HG03045 (cell line): ENCODE results near the gene RNF113A.
A peak's percentile ranks its signal among the peaks of the same experiment; 100 is the strongest.
"Not testable (repeated sequence)": the region's sequence is repeated elsewhere in the genome, so short reads cannot be mapped to it uniquely, and the experiment has no call there.

Experiments
- ATAC-seq: cut with Tn5 transposase; IDR thresholded peaks from one replicate; pipeline ENCODE4 v1.9.1; 2021; ENCODE audit warnings: mild to moderate bottlenecking, moderate library complexity; ENCODE audit not compliant: unreplicated experiment

Gene RNF113A

GRCh38 chrX:119871599-119872395, at the start of gene RNF113A, which contains the start of gene NDUFA1:
TSS of gene RNF113A (minus strand) at chrX:119871733. CDS start at chrX:119871613, 120 bp downstream.
TSS of gene NDUFA1 (plus strand) at chrX:119871832. CDS start at chrX:119871912, 80 bp downstream.
- ATAC-seq, result peak; percentile 94

GRCh38 chrX:119919835-119920585, 48.5 kb upstream of the RNF113A start:
- no peak for ATAC-seq

- no peak for ATAC-seq
Measured at GRCh38 chrX:119917877-119918276, 46.3 kb upstream of the RNF113A start.

DNA sequence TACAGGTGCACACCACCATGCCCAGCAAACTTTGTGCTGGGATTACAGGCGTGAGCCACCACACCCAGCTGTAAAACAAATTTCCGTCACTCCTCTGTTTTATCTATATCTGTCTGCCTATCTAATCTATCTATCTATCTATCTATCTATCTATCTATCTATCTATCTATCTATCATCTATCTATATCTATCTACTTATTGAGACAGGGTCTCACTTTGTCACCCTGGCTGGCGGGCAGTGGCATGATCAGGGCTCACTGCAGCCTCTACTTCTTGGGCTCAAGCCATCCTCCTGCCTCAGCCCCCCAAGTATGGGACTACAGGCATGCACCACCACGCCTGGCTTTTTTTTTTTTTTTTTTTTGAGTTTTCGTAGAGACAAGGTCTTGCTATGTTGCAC, 44.8 kb upstream of the RNF113A start:
- ATAC-seq, result no peak

- ATAC-seq, result no peak
Measured at GRCh38 chrX:119900976-119901375, 29.4 kb upstream of the RNF113A start.

GRCh38 chrX:119899125-119899524, 27.6 kb upstream of the RNF113A start:
- ATAC-seq, result no peak

- no peak for ATAC-seq
Measured at GRCh38 chrX:119895843-119896326, 24.4 kb upstream of the RNF113A start, which contains the start of gene AKAP14. TSS of gene AKAP14 (plus strand) at chrX:119895893. CDS start at chrX:119903224, 7,331 bp downstream.

DNA sequence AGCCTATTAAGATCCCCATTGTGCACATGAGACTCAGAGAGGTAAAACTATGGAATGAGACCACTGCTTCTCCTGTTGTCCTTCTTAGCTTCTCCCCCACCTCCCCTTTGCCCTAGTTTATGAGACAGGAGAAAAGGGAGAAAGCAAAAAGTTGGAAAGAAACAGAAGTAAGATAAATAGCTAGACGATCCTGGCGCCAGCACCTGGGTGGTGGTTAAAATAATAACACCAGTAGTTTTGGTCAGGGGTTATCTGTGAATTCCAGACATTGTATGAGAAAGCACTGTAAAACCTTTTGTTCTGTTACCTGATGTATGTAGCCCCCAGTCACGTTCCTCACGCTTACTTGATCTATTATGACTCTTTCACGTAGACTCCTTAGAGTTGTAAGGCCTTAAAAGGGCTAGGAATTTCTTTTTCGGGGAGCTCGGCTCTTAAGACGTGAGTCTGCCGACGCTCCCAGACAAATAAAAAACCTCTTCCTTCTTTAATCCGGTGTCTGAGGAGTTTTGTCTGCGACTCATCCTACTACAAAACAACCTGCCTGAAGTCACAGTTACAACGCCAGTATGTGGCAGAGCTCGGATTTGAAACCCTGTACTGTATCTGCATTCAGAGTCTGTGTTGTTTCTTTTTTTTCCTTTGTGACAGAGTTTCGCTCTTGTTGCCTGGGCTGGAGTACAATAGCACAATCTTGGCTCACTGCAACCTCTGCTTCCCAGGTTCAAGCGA, 20.6 kb upstream of the RNF113A start:
- ATAC-seq, result not testable (repeated sequence)

DNA sequence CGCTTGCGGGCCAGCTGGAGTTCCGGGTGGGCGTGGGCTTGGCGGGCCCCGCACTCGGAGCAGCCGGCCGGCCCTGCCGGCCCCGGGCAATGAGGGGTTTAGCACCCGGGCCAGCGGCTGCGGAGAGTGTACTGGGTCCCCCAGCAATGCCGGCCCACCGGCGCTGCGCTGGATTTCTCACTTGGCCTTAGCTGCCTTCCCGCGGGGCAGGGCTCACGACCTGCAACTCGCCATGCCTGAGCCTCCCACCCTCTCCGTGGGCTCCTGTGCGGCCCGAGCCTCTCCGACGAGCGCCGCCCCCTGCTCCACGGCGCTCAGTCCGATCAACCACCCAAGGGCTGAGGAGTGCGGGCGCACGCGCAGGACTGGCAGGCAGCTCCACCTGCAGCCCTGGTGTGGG, 19.1 kb upstream of the RNF113A start:
- not testable (repeated sequence) for ATAC-seq

DNA sequence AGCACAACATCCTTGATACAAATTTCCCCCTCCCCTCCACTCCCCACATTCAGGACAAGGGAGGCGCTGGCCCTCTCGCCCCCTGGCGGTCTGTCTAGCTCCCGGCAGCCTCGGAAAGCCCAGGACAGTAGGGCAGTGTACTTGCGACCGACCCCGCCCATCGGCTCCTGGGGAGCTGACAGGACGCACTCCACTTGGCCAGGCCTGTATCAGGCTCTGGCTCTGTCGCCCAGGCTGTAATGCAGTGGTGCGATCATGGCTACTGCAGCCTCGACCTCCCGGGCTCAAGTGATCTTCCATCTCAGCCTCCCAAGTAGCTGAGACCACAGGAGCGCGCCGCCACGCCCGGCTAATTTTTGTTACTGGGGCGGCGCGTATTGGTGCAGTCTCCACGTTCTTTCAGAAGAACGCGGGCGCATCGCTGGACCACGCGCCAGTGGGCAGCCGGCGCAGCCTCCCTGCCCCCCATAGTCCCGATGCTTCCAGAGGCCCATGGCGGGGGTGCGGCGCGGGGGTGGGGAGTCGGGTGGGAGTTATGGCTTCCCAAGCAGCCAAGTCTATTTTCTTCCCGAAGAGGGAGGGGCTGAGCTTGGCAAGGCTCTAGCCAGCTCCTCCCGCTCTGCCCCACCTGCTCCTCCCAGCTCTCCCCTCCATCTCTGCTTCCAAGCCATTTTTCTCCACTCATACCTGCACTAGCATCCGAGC, 16.3 kb upstream of the RNF113A start:
- no peak for ATAC-seq

DNA sequence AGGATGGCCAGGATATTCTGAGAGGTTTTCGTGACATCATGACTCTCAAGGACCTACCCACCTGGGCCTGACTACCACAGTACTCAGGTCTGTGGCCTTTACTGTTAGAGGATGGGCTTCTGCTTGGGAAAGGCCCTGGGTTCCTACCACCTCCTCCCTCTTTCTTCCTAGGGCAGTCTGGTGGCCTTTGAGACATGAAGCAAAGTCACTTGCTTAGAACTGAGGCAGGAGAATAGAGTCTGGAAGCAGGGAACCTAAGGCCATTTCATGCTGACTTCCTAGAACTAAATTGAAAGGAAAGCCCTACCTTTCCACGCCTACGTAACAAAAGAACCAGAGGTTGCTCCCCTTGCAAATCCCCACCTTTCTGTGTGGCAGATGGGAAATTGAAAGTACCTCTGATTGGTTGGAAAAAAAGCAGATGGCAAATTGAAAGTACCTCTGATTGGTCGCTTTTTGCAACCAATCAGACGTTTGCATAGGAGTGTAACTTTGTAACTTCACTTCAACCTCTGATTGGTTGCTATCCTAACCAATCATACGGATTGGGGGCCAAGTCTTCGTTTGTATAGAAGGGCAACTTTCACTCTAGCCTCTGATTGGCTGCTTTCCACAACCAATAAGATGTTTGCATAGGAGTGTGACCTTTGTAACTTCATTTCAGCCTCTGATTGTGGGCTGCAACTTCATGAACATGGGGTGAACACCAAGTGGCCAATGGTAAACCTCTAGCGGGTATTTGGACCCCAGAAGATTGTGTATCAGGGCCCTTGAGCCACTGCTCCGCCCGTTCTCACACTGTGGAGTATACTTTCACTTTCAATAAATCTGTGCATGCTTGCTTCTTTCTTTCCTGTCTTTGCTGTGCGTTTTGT, 14.3 kb upstream of the RNF113A start:
- ATAC-seq, result no peak

GRCh38 chrX:119880552-119881437, 9.3 kb upstream of the RNF113A start:
- no peak for ATAC-seq

GRCh38 chrX:119880076-119880475, 8.5 kb upstream of the RNF113A start:
- no peak for ATAC-seq

DNA sequence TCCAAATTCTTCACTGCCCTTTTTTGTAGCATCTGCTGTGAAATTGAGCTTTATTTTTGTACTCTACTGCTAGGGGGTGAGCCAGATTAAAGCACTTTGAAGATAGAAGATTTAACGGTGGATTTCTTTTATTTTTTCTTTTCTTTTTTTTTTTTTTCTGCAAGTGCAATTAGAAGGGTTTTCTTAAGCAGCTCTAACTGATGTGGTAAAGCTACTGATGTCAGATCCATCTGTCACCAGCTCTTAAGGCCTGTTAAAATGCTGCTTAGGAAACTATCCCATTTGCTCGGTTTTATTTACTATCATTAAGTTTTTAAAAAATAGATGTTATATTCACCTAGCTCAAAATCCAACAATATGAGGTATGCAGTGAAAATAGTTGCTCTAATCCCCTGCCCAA, 7.2 kb upstream of the RNF113A start:
- no peak for ATAC-seq

GRCh38 chrX:119871245-119871598, 311 bp downstream of the RNF113A start:
- peak; percentile 33 for ATAC-seq

DNA sequence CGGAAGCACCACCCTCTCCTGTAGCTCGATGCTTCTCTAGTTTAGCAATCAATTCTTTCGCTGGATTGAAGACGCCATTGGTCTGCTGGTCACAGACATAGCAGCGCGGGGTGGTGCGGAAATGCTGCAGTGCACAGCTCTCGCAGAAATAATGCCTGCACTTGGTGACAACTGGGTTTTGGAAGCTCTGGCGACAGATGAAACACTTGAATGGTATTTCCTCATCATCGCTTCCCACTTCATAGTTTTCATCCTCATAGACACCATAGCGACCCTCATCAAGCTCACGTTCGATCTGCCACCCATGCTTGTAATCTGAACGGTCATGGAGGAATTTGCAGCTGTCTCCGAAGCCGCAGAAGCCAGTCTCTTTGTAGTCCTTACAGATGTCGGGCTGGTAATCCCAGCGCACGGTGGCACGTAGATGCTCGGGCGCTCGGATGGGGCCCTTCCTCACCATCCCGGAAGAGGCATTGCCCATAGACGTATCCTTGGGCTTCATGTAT, 854 bp downstream of the RNF113A start:
- peak; percentile 7 for ATAC-seq

DNA sequence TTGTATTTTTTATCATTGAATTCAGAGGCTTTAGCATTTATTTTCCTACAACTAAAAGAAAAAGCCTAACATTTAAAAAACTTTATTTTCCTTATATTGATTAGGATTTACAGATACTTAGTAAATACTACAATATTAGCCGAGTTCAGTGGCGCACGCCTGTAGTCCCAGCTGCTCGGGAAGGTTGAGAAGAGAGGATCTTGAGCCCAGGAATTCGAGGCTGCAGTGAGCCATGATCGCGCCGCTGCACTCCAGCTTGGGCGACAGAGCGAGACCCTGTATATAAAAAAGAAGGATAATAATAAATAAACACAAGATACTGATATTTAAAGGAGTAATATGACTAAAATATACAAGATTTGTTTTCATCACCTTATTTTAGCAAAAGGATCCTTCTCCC, 18.1 kb downstream of the RNF113A start:
- no peak for ATAC-seq
